Hematopoietic multipotent progenitor cell treated with erythropoietin and hydrocortisone succinate and interleukin-3 and kit ligand, for 15 days (in vitro differentiated cells): ENCODE measurements around the gene NEDD4L.

Experiments
- DNase-seq: peaks from one replicate; pipeline ENCODE4 v3.0.0-alpha.2; 2015; ENCODE audit warnings: low spot score

NEDD4L gene

DNA sequence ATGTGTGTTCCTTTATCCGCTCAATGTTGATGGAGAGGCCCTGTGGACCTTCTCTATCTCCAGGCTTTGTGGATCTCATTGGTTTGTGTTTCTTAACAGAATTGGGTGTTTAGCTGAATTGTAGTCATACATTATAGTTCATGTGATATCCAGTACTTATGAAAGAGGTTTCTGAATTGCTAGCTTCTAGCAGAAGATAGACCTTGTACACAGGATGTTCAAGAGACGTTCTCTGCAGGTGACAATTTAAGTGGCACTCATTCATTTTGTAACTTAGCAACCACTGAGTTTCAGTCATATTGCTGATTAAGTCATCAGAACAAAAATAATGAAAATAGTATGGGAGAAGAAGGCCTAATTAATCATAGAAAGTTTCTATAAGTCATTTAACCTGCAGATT is 305.6 kb downstream of the NEDD4L start:
- no peak for DNase-seq

DNA sequence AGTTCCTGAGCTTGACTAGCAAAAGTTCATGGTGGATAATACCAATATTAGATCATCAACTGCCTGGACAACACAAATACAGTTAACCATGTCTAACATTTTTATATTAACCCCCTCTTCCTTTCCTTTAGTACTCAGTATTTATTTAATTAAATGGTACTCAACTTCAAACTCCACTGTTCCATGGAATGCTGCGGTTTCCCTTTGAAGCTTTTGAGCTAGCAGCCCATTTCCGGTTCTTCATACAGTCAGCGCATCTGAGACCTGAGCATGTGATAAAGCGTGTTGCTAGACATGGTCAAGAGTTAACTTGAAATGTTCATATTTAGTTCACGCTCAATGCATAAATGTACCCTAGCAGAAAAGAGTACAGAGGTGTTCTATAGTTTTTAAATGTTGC is 306.5 kb downstream of the NEDD4L start:
- no peak for DNase-seq

DNA sequence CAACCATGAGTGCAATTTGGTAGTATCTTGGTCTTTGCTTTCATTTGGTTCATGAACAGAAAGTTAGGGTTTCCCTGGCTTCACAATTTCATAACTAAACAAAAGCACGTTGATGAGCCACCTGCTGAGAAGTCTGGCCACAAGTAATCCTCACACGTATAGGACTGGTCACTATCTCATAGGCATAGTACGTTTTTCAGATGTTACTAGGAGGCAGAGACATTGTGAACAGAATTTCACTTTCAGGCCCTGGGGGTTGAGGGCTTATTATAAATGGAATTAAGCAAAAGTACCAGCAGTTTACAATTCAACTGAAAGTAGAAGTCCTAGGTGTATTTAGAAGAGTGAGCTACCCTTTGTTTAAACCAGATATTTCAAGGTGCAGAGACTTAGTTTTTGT is 307.8 kb downstream of the NEDD4L start:
- DNase-seq: no peak

DNA sequence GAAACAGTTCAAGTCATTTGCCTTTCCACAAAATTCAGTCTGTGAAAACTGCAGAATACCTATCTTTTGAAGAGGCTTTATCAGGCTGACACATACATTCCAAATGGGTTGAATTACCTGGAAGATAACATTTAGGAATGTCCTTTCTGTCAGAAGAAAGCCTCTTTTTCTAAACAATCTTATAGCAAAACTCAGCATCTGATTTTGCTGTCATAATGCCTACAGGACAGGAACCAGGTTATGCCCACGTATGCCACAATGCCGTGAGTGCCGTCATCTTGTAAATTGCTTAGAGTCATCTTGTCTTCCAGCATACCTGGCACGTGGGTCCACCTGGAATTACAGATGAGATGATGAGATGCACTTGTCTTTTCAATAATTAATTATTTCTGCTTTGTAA is 309.6 kb downstream of the NEDD4L start:
- DNase-seq: no peak

DNA sequence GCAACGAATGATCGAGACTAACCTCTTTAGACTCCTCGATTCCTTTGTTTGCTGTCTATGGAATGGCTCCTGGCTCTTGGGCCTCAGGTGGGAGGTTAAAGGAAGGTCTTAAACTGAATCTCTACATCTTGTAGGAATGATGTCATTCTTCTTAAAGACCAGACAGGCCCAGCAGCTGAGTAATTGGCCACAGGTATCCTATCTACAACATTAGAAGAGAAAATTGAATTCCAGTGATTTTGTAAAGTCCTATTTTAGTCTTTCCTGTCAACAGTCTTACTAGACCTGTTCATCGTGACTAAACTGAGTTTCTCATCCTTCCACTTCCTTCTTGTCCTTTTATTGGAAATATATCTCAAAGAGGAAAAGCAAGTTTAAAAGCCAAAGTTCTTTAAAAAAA is 310.0 kb downstream of the NEDD4L start:
- DNase-seq: no peak

DNA sequence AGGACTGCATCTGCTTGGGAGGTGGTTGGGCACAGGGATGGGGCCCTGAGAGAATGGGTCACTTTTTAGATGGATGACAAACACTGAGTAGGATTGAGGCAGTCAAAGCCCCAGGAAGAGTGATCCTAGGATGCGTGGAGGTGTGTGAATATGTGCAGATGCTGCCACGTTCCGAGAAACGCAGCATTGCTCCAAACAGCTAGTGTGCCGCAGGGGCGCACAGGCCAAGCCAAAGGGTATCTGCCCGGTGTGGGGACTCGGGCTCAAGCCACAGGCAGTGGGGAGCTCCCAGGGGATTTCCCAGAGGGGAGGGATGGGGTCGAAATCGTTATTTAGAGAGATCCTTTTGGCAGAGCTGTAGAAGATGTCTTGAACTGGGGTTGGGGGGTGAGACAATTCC is 310.8 kb downstream of the NEDD4L start:
- DNase-seq: no peak

DNA sequence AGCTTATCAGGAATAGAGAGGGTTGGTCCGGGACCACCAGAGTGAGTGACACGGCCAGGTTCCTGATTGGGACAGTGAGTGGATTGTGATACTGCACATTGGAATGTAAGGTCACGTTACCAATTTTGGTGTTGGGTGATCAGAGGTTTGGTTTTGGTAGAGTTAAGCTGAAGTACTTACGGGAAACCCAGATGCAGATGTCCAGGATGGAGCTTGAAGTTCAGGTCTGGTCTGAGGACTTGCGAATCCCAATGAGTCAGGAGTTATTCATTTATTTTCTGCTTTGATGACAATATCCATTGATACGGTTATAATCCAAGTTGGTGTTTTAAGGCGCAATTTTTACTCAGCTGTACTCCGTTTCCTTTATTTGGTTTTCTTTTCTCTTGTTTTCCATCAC is 311.2 kb downstream of the NEDD4L start:
- DNase-seq: no peak

DNA sequence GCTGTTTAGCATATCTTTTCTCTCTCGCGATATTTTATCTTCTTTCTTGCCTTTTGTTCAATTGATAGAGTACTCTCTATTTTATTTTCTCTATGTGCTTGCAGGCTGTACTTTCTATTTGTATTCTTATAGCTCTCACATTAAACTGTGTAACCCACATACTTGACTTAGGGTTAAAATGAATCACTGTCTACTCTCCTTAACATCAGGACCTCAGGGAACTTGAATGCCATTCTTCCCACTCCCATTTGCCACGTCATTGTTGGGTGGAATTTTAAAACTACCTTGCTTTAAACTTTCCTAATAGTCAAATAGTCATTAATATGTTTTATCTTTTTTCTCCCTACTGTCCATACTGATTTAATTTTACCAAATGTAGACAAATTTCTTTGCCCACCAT is 315.2 kb downstream of the NEDD4L start:
- no peak for DNase-seq

DNA sequence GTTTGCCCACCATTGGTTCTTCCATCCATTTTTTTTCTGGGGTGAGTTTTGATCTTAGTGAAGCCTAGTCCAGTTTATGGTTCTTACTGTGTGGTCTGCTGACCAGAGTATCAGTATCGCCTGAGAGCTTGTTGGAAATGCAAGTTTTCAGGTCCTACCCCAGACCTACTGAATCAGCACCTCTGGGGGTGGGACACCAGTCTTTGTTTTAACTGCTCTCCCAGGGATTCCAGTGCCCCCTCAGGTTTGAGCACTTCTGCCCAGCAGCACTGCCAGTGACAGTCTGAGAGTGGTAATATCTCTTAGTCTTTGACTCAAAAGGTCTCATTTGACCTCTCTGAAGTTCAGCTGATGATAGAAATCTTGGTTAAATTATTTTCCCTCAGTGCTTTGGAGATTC is 315.6 kb downstream of the NEDD4L start:
- no peak for DNase-seq

DNA sequence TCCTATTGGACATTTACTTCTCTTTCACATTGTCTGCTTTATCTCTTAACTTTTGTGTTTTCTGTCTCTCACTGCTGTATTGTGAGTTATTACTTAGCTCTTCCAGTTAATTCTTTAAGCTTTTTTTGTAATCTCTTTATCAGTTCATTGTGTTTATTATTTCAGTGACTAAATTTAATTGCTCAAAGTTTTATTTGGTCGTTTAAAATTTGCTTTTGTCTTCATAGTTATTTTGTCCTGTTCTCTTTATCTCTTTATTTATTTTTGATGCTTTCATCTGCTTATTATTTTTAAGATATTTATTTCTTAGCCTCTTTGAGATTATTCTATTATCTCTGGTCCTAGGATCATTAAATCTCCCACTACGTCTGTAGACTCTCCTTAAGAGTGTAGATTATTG is 316.3 kb downstream of the NEDD4L start:
- DNase-seq: no peak

DNA sequence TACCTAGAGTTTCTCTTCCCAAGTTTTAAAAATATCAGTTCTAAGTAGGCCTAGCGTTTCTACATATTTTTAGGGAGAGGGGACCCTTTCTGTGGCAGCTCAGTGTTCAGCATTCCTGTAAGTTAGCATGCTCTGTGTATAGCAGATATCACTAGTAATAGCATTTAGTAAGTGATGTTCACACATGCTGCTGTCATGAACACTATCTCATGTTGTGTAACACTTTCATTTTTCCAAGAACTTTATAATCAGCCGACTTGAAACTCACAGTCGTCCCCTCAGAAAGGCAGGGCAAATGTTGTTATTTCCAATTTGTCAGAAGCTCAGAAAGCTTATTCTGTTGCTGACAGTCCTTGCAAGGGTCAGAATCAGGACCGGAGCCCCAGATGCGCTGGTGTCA is 317.2 kb downstream of the NEDD4L start:
- no peak for DNase-seq

DNA sequence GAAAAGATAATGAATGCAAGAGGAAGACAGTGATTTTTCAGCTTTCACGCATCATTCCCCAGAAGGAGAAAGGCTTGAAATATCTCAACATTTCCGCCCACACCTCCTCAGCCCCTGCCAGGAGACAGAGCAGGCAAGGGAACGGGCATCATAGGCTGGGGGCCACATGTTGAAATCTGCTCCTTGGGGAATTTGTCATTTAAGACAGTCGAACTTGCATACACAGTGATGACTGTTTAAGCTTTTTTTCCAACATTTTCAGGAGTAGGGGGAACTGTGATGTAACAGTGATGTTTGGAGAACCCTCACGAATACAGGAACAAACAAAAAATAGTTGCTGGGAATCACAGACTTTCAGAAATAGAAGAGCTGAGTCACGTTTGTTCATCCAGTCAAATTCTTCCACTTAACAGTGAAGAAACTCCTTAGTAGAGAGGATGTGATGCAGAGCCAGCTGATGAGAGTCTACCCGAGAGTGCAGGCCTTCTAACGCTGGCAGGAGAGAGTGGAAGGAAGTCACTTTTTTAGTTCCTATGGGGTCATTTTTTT is 318.1 kb downstream of the NEDD4L start:
- no peak for DNase-seq

DNA sequence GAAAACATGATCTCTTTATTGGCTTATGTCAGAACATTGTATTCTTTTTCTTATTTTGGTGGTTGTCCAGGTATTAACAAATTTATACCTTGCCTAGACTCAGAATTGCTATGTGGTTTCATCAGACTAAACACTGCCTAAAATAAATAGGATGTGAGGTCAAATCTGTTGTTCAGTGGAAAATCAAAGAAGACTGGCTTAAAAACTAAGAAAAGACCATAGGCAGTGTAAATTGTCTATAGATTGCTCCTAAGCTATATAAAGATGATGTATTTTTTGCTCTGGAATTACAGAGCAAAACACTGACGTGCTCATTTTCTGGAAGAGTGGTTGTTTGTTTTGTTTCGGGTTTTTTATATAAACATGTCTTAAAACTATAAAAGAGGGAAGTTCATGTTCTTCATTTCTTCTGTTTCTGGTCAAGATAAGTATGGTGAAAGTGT is 318.8 kb downstream of the NEDD4L start:
- no peak for DNase-seq

DNA sequence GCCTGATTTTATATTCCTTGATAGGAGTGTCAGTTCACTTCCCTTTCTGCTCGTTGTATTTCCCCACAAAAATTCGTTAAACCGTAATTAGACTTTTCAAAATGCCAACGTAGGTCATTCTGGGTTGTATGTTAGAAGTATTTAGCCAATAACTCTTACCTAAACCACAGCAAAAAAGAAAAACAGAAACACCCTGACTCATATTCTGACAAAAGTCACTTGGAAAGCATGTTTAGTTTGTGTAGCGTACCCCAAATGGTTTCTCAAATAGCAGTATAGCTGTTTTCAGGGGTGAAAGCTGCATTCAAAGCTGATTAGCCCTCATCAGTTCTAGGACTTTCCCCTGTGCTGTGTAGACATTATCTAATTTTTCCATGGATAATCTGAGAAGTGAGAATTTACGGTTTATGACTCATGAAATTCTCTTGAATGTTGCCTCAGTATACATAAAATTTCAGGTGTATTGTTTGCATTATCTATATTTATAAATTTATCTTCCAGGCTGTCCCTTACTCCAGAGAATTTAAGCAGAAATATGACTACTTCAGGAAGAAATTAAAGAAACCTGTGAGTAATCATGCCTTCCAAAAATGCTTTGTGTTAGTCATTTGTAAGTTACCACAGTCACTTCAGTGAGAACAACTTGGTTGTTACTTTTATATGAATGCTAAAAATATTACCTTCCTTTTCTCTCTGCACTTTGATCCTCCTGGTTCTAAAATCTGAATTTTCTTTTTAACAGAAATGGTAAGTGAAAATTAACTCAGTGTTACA is 319.9 kb downstream of the NEDD4L start:
- DNase-seq: no peak

DNA sequence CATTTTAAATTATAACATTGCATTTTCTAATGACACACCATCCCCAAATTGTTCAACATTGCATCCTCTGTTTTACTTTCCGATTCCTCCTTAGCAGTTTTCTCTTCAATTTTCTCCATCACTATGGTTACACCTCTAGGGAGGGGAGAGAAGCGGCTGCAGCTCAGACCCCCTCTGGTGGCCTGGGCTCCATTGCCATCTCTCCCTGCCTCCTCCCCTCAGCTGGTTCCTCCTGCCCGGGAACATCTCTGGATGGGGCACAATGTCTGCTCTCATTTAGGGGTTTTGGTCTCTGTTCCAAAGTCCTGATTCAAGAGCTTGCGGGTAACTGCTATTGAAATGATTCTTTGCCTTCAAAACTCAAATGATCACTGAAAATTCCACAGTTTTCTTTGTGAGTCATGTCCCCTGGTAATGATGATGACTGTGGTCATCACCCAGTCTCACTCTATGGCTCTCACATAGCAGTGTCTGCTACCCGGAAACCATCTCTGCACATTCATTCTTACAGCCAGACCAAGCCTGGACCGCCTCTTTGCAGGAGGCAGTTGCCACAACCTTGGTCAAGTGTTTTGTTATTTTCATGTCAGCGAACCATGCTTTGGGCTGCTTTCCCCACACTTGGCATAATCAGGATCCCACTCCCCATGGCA is 321.0 kb downstream of the NEDD4L start:
- DNase-seq: no peak

DNA sequence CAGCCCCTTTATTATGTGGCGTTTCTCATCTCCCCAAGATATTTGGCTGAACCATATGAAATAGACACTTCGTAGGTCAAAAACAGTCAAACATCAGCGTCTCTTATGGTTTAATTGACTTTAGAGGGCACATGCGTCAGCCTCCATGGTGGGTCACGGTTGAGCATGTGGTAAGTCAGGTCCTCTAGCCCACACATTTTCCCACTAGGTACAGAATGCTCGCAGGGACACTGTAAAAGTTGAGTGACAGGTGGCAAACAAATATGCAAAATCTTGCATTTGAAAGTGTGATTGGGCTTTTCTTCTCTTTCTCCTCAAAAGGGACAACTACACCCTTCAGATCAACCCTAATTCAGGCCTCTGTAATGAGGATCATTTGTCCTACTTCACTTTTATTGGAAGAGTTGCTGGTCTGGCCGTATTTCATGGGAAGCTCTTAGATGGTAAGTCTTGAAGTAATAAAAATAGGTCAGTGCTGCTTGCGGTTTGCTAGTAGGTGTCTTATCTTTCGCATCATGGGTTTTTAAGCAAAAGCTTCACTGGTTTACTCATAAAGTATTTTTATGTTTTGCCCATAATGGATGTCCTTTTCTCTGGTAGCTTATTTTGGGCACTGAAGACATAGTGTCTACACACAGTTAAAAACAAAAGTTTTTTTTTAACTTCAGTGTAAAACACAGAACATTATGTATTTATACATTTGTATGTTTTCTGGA is 323.6 kb downstream of the NEDD4L start:
- no peak for DNase-seq

DNA sequence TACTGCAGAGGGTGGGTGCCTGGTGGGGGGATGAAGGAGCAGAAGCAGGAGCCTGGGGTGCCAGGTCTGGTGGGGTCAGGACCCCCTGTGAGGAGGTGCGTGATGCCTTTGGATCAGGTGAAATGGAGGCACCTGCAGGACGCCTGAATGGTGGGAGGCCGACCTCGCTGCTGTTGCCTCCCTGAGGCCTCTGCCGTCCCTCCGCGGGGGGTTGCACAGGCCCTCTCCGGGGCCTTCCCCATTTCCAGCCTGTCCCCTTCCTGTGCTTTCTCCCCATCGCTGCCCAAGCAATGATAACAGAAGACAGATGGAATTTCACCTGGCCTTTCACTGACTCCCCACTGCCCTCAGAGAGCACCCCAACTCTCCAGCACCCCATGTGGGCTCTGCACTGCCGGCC is 325.6 kb downstream of the NEDD4L start:
- DNase-seq: no peak

DNA sequence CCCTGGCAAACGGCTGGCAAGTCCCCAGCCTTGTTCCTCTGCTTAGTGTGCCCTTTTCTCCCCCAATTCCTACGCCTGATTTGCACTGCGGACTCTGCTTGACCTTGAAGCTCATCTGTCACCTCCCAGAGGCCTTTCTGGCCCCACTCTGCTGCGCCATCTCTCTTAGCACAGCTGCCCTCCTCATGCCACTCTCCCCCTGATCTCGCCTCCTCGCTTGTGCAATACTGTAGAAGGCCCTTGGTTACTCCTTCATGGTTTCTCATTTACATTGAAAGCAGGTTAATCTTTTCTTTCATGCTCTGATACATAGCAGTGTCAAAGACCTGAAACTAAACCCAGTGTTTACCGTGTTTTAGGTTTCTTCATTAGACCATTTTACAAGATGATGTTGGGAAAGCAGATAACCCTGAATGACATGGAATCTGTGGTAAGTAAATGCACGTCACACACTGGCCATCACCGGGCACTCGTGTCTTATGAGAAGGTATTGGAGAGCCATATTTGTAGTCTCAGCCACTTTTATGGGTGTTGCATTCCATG is 326.1 kb downstream of the NEDD4L start:
- no peak for DNase-seq

DNA sequence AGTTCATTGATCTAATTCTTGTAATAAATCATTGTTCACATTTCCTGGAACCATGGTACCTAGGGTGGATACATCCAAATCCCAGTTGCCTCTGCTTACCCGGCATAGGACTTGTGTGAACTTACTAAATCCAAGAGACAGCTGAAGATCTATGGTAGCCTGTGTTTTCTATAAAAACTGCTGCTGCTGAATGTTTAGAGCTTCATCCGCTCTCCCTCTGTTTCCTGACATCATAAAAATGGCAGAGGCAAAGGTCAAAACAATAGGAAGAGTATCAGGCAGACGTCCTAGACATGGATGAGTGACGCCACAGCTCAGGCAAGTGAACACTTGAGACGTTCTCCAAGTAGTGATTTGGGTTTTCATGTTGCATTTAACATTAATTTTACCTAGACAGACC is 326.6 kb downstream of the NEDD4L start:
- DNase-seq: no peak

DNA sequence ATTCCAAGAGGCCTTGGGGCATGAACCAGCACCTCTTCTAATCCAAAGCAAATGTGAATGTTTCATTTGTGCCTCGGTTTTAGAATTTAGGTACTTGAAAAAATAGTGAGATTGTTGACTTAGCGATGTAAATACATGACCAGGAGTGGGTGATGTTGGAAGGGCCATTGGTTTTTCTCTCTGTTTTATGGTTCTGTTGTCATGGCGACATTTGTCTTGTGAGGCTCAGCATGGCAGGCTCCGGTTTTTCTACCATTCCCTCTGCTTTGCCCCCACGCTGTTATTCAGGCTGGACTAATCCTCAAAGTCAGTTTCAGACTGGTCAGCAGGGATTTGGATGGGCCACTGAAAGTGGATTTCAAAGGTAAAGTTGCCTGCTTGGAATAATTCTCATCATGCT is 329.5 kb downstream of the NEDD4L start:
- no peak for DNase-seq

DNA sequence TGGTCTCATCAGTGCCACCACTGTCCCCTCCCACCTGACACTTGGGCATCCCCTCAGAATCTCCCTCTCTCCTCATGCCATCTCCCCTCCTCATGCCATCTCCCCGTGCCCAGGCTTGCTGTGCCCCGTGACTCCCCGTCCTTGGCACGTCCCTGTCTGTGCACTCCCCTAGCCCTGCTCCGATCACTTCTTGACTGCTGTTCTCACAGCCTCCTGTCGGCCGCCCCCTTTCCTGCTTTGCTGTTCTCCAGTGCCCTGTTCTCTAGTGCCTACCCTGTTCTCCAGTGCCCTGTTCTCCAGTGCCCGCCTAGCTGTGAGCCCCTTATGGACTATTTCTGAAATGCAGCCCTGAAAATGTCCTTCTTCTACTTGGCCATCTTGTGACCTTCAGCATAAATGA is 331.0 kb downstream of the NEDD4L start:
- DNase-seq: no peak
